ENCODE measurements around the gene ARID1B. TPM values are rescaled to one million over a fixed set of nuclear protein-coding genes. Genes with fewer than 3 reads are reported as not detected.
A peak's percentile ranks its signal among the peaks of the same experiment; 100 is the strongest.

ARID1B gene
- total and polyA plus RNA-seq, 8 donors: 67.6 to 102 (median 99.0) TPM

GRCh38 chr6:157200117-157200516 is 422.9 kb downstream of the ARID1B start:
- TF ChIP-seq, protein P1, sequence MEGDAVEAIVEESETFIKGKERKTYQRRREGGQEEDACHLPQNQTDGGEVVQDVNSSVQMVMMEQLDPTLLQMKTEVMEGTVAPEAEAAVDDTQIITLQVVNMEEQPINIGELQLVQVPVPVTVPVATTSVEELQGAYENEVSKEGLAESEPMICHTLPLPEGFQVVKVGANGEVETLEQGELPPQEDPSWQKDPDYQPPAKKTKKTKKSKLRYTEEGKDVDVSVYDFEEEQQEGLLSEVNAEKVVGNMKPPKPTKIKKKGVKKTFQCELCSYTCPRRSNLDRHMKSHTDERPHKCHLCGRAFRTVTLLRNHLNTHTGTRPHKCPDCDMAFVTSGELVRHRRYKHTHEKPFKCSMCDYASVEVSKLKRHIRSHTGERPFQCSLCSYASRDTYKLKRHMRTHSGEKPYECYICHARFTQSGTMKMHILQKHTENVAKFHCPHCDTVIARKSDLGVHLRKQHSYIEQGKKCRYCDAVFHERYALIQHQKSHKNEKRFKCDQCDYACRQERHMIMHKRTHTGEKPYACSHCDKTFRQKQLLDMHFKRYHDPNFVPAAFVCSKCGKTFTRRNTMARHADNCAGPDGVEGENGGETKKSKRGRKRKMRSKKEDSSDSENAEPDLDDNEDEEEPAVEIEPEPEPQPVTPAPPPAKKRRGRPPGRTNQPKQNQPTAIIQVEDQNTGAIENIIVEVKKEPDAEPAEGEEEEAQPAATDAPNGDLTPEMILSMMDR (IDR thresholded peaks at IDR 0.05): no peak
- no peak for ATAC-seq
- DNase-seq: no peak
- H3K27me3 ChIP-seq: no peaks in the 10 kb centered on the region
- H3K4me1 ChIP-seq: peaks cover 0 to 6% of the 10 kb centered on the region in 2 donors
- no peaks in the 10 kb centered on the region for H3K9me3 ChIP-seq
- H3K4me3 ChIP-seq: no peak overlapping the region
- intact Hi-C loops (cut with DNase I): no loop called here
- H3K27ac ChIP-seq: no peak overlapping the region
- peaks cover 0 to 77% of the 10 kb centered on the region in 2 donors for H3K36me3 ChIP-seq

GRCh38 chr6:157200611-157201010 is 423.4 kb downstream of the ARID1B start:
- H3K36me3 ChIP-seq: peaks cover 0 to 77% of the 10 kb centered on the region in 2 donors
- intact Hi-C loops (cut with DNase I): no loop called here
- no peak overlapping the region for H3K27ac ChIP-seq
- H3K4me3 ChIP-seq: no peak overlapping the region
- ATAC-seq (no peak), DNase-seq (peak in 1 of 4 donors; percentile 73)
- peaks cover 0 to 6% of the 10 kb centered on the region in 2 donors for H3K4me1 ChIP-seq
- no peaks in the 10 kb centered on the region for H3K9me3 ChIP-seq
- TF ChIP-seq, protein P1 (IDR thresholded peaks at IDR 0.05): no peak
- no peaks in the 10 kb centered on the region for H3K27me3 ChIP-seq

DNA sequence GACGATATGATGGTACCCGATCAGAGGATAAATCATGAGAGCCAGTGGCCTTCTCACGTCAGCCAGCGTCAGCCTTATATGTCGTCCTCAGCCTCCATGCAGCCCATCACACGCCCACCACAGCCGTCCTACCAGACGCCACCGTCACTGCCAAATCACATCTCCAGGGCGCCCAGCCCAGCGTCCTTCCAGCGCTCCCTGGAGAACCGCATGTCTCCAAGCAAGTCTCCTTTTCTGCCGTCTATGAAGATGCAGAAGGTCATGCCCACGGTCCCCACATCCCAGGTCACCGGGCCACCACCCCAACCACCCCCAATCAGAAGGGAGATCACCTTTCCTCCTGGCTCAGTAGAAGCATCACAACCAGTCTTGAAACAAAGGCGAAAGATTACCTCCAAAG is 423.9 kb downstream of the ARID1B start:
- Histone ChIP-seq H3K36me3 (peaks cover 0 to 76% of the 10 kb centered on the region in 2 donors), H3K4me3 (no peak overlapping the region), H3K27me3 (no peaks in the 10 kb centered on the region), H3K27ac (no peak overlapping the region), H3K9me3 (no peaks in the 10 kb centered on the region), H3K4me1 (peaks cover 0 to 6% of the 10 kb centered on the region in 2 donors)
- ATAC-seq (no peak), DNase-seq (no peak)
- intact Hi-C loops (cut with DNase I): no loop called here
- TF ChIP-seq, protein P1 (IDR thresholded peaks at IDR 0.05): no peak

GRCh38 chr6:157203312-157203744 is 426.1 kb downstream of the ARID1B start:
- Histone ChIP-seq H3K36me3 (peaks cover 0 to 81% of the 10 kb centered on the region in 2 donors), H3K9me3 (no peaks in the 10 kb centered on the region), H3K4me1 (peaks cover 0 to 2% of the 10 kb centered on the region in 2 donors), H3K4me3 (no peak overlapping the region), H3K27me3 (no peaks in the 10 kb centered on the region), H3K27ac (peak overlapping the region in 1 of 2 donors; percentile 28)
- TF ChIP-seq, protein P1 (IDR thresholded peaks at IDR 0.05): no peak
- intact Hi-C loops (cut with DNase I): no loop called here
- ATAC-seq (peak; percentile 62), DNase-seq (peak in 1 of 4 donors; percentile 32)

GRCh38 chr6:157203764-157204163 is 426.6 kb downstream of the ARID1B start:
- Histone ChIP-seq H3K4me1 (no peaks in the 10 kb centered on the region), H3K27me3 (no peaks in the 10 kb centered on the region), H3K4me3 (no peak overlapping the region), H3K36me3 (peaks cover 0 to 82% of the 10 kb centered on the region in 2 donors), H3K27ac (peak overlapping the region in 1 of 2 donors; percentile 28), H3K9me3 (no peaks in the 10 kb centered on the region)
- TF ChIP-seq, protein P1 (IDR thresholded peaks at IDR 0.05): no peak
- DNase-seq (no peak), ATAC-seq (no peak)
- intact Hi-C loops (cut with DNase I): no loop called here
